A549 (cell line): ENCODE measurements around the gene DSTN.
A peak's percentile ranks its signal among the peaks of the same experiment; 100 is the strongest.

Experiments
- BCL3 ChIP-seq: fragments of >200 bp; sonication (Bioruptor Twin); formaldehyde crosslinking; IDR thresholded peaks from 3 replicates; pipeline ENCODE4 v1.6.1; 2016
- CBX8 ChIP-seq: fragments of 200-600 bp; sonication (generic); IDR thresholded peaks from 2 replicates; pipeline ENCODE4 v1.6.1; 2016
- CTCF ChIP-seq: fragments of >200 bp; sonication (Bioruptor Twin); formaldehyde crosslinking; IDR thresholded peaks from 3 replicates; pipeline ENCODE4 v1.5.1; 2016
- EP300 ChIP-seq, 2 experiments: fragments of >200 bp; sonication (Bioruptor Twin); formaldehyde crosslinking; IDR thresholded peaks; 2 replicates in 1 of 2; 3 replicates in 1 of 2; pipeline ENCODE4 v1.6.1; 2016 to 2017
- HEYL ChIP-seq: fragments of 250-450 bp; sonication (Bioruptor Pico); IDR thresholded peaks from 2 replicates; pipeline ENCODE4 v1.8.0; 2021; ENCODE audit warnings: mild to moderate bottlenecking, moderate library complexity
- JUN ChIP-seq, 2 experiments: fragments of >200 bp; sonication (Bioruptor Twin); formaldehyde crosslinking; IDR thresholded peaks; 2 replicates in 1 of 2; 3 replicates in 1 of 2; pipeline ENCODE4 v1.6.1; 2016 to 2017
- MAX ChIP-seq: IDR thresholded peaks from 2 replicates; pipeline ENCODE4 v1.6.1; 2012
- PBX3 ChIP-seq: IDR thresholded peaks from 2 replicates; pipeline ENCODE4 v1.6.1; 2012
- PHF8 ChIP-seq: fragments of 200-600 bp; sonication (generic); IDR thresholded peaks from 2 replicates; pipeline ENCODE4 v1.6.1; 2016; ENCODE audit warnings: low read depth, mild to moderate bottlenecking, antibody characterized with exemption, moderate library complexity, borderline replicate concordance
- POLR2A ChIP-seq: IDR thresholded peaks from 2 replicates; pipeline ENCODE4 v1.6.1; 2012; ENCODE audit warnings: mild to moderate bottlenecking, low read length
- ZC3H11A ChIP-seq: fragments of 450-650 bp; IDR thresholded peaks from 2 replicates; pipeline ENCODE4 v1.6.1; 2014; ENCODE audit warnings: antibody characterized with exemption, mild to moderate bottlenecking
- ZFP36 ChIP-seq: fragments of 450-650 bp; IDR thresholded peaks from 2 replicates; pipeline ENCODE4 v1.6.1; 2014; ENCODE audit warnings: borderline replicate concordance; ENCODE audit not compliant: partially characterized antibody

- TF ChIP-seq POLR2A (no peak), CBX8 (no peak), MAX (no peak), CTCF (no peak), ZFP36 (no peak), BCL3 (no peak), HEYL (CRISPR knock-in tag) (no peak), PBX3 (no peak), PHF8 (no peak), EP300 (IDR thresholded peaks at IDR 0.05) (no peak), JUN (IDR thresholded peaks at IDR 0.05) (no peak), ZC3H11A (peak; percentile 66)
Measured at GRCh38 chr20:17593902-17594301, 24.0 kb downstream of the DSTN start.
